HCT116 (cell line): ENCODE data around the gene KLHL20. TPM values are rescaled to one million over a fixed set of nuclear protein-coding genes. Genes with fewer than 3 reads are reported as not detected.

ENCODE experiments used
- ATAC-seq: fragments of 200-7000 bp; cut with Tn5 transposase; 2 replicates; pipeline ENCODE4 v1.9.1; 2020; ENCODE audit warnings: mild to moderate bottlenecking, moderate library complexity
- BruUV-seq: library from RNA; stranded (reverse); fragments of 400-500 nt; replicated peaks from 2 replicates; lab custom pipeline; 2021; lab: Mats Ljungman, UMichigan
- CTCF ChIA-PET: fragments of 300-600 bp; sonication (Branson Sonifier 250); formaldehyde crosslinking; loops from one replicate; lab custom pipeline; 2021; ENCODE audit warnings: antibody characterized with exemption; lab: Charles Lee
- POLR2A ChIA-PET: fragments of 300-600, 350-600 bp; sonication (Branson Sonifier 250); formaldehyde crosslinking; loops from one replicate; lab custom pipeline; 2021; ENCODE audit warnings: antibody characterized with exemption; lab: Charles Lee
- RAD21 ChIA-PET, 2 experiments: fragments of 300-600 bp; sonication (Branson Sonifier 250); formaldehyde crosslinking; loops; one replicate each; lab custom pipeline; 2023; ENCODE audit warnings: low total read pairs in 2 of 2; ENCODE audit not compliant: uncharacterized antibody in 2 of 2, unreplicated experiment in 2 of 2, low non-redundant PET in 1 of 2; lab: Charles Lee
- DNase-seq: peaks from one replicate; pipeline ENCODE4 v3.0.0-alpha.2; 2010; ENCODE audit warnings: low read depth, low spot score
- H2AFZ ChIP-seq: fragments of 200-600 bp; shearing (Covaris generic), sonication (generic); 2 replicates; pipeline ENCODE4 v1.6.1; 2017; ENCODE audit warnings: low read depth, mixed run types, mixed read lengths, antibody characterized with exemption, low read length; ENCODE audit not compliant: poor library complexity, severe bottlenecking
- H3K27ac ChIP-seq: 2 replicates; pipeline ENCODE4 v1.5.1; 2012; ENCODE audit warnings: low read depth, low read length
- H3K27me3 ChIP-seq: fragments of 200-600 bp; sonication (generic); 2 replicates; pipeline ENCODE4 v1.6.1; 2016; ENCODE audit warnings: mixed run types, low read length, mixed read lengths; ENCODE audit not compliant: insufficient read depth
- H3K36me3 ChIP-seq, 2 experiments: fragments of 200-500 bp in 1 of 2; fragments of 200-600 bp in 1 of 2; sonication (Bioruptor generic) in 1 of 2; sonication (generic) in 1 of 2; 2 replicates each; pipeline versions ENCODE4 v1.5.1 to v1.6.1; 2014 to 2016; ENCODE audit warnings: low read length in 2 of 2, inconsistent platforms in 1 of 2, mixed read lengths in 1 of 2, mixed run types in 1 of 2; ENCODE audit not compliant: insufficient read depth in 2 of 2, control insufficient read depth in 1 of 2
- H3K4me1 ChIP-seq, 2 experiments: fragments of 200-600 bp in 1 of 2; sonication (generic) in 1 of 2; 2 replicates each; pipeline versions ENCODE4 v1.5.1 to v1.6.1; 2012 to 2017; ENCODE audit warnings: low read length in 2 of 2, inconsistent platforms in 1 of 2, mild to moderate bottlenecking in 1 of 2, mixed read lengths in 1 of 2, mixed run types in 1 of 2, moderate library complexity in 1 of 2; ENCODE audit not compliant: insufficient read depth in 2 of 2, control insufficient read depth in 1 of 2
- H3K4me2 ChIP-seq: fragments of 200-600 bp; sonication (generic); 2 replicates; pipeline ENCODE4 v1.6.1; 2017; ENCODE audit warnings: mixed run types, low read length, mixed read lengths
- H3K4me3 ChIP-seq, 2 experiments: fragments of 200-600 bp in 1 of 2; sonication (generic) in 1 of 2; replicated peaks in 1 of 2; 2 replicates each; pipeline ENCODE4 v1.5.1; 2011 to 2016; ENCODE audit warnings: low read length in 2 of 2, control low read depth in 1 of 2, low read depth in 1 of 2, mild to moderate bottlenecking in 1 of 2, mixed read lengths in 1 of 2, mixed run types in 1 of 2
- H3K79me2 ChIP-seq: fragments of 200-600 bp; sonication (generic); 2 replicates; pipeline ENCODE4 v1.6.1; 2017; ENCODE audit warnings: mild to moderate bottlenecking, mixed run types, low read length, moderate library complexity, mixed read lengths; ENCODE audit not compliant: insufficient read depth
- H3K9ac ChIP-seq: fragments of 200-600 bp; sonication (generic); 2 replicates; pipeline ENCODE4 v1.6.1; 2016; ENCODE audit warnings: low read length, mixed read lengths
- H3K9me2 ChIP-seq: fragments of 200-600 bp; sonication (generic), shearing (Covaris generic); 2 replicates; pipeline ENCODE4 v1.6.1; 2017; ENCODE audit warnings: mixed run types, mild to moderate bottlenecking, moderate library complexity; ENCODE audit not compliant: insufficient read depth
- H3K9me3 ChIP-seq, 2 experiments: fragments of 200-500 bp in 1 of 2; fragments of 200-600 bp in 1 of 2; sonication (Bioruptor generic) in 1 of 2; sonication (generic) in 1 of 2; 2 replicates each; pipeline ENCODE4 v1.6.1; 2014 to 2017; ENCODE audit warnings: low read length in 2 of 2, mixed read lengths in 2 of 2, inconsistent platforms in 1 of 2, low read depth in 1 of 2, mild to moderate bottlenecking in 1 of 2, mixed run types in 1 of 2, moderate library complexity in 1 of 2; ENCODE audit not compliant: control insufficient read depth in 1 of 2, insufficient read depth in 1 of 2
- H4K20me1 ChIP-seq: fragments of 200-600 bp; sonication (generic), shearing (Covaris generic); 2 replicates; pipeline ENCODE4 v1.6.1; 2017; ENCODE audit warnings: mixed run types, mild to moderate bottlenecking, moderate library complexity; ENCODE audit not compliant: insufficient read depth
- ATF3 ChIP-seq: IDR thresholded peaks from 2 replicates; pipeline ENCODE4 v1.6.1; 2012
- CBX3 ChIP-seq: IDR thresholded peaks from 2 replicates; pipeline ENCODE4 v1.6.1; 2012; ENCODE audit warnings: low read depth
- CEBPB ChIP-seq: IDR thresholded peaks from 2 replicates; pipeline ENCODE4 v1.6.1; 2012; ENCODE audit warnings: low read depth
- EGR1 ChIP-seq: IDR thresholded peaks from 2 replicates; pipeline ENCODE4 v1.6.1; 2012; ENCODE audit warnings: low read depth
- ELF1 ChIP-seq: IDR thresholded peaks from 2 replicates; pipeline ENCODE4 v1.6.1; 2012; ENCODE audit warnings: low read depth, borderline replicate concordance
- EZH2 ChIP-seq: fragments of 200-600 bp; sonication (generic); IDR thresholded peaks from 2 replicates; pipeline ENCODE4 v1.6.1; 2017; ENCODE audit warnings: antibody characterized with exemption, mixed run types
- EZH2phosphoT487 ChIP-seq: fragments of 200-600 bp; IDR thresholded peaks from 2 replicates; pipeline ENCODE4 v1.6.1; 2018; ENCODE audit warnings: antibody characterized with exemption, borderline replicate concordance
- FOSL1 ChIP-seq: IDR thresholded peaks from 2 replicates; pipeline ENCODE4 v1.6.1; 2012; ENCODE audit warnings: low read depth
- MAX ChIP-seq: IDR thresholded peaks from 2 replicates; pipeline ENCODE4 v1.6.1; 2012
- POLR2AphosphoS5 ChIP-seq: IDR thresholded peaks from 2 replicates; pipeline ENCODE4 v1.6.1; 2011; ENCODE audit warnings: mild to moderate bottlenecking, low read depth, low read length, moderate library complexity
- RAD21 ChIP-seq: IDR thresholded peaks from 2 replicates; pipeline ENCODE4 v1.6.1; 2012; ENCODE audit warnings: low read depth, mild to moderate bottlenecking
- SP1 ChIP-seq: IDR thresholded peaks from 2 replicates; pipeline ENCODE4 v1.6.1; 2012; ENCODE audit warnings: low read depth
- SRF ChIP-seq: IDR thresholded peaks from 2 replicates; pipeline ENCODE4 v1.6.1; 2012; ENCODE audit warnings: low read depth
- YY1 ChIP-seq: IDR thresholded peaks from 2 replicates; pipeline ENCODE4 v1.6.1; 2011; ENCODE audit warnings: low read length, low read depth, moderate library complexity, mild to moderate bottlenecking; ENCODE audit not compliant: insufficient replicate concordance; ENCODE audit errors: extremely low read depth
- ZFX ChIP-seq: fragments of 450-650 bp; IDR thresholded peaks from 2 replicates; pipeline ENCODE4 v1.6.1; 2017
- intact Hi-C: fragments of 100-400 bp; cut with micrococcal nuclease; formaldehyde crosslinking; loops from 2 replicates; pipeline ENCODE4 v1.10.0; 2022
- total RNA-seq: library from RNA; stranded (reverse); gene quantifications from one replicate; pipeline ENCODE4 v1.2.1, GENCODE V29; 2021; ENCODE audit not compliant: unreplicated experiment

KLHL20 gene
- total RNA-seq, 1 experiment from 2014 or later: 16.2 TPM

GRCh38 chr1:173771560-173771959, 56.8 kb downstream of the KLHL20 start:
- TF ChIP-seq ELF1 (no peak), MAX (no peak), ATF3 (no peak), EZH2phosphoT487 (no peak), SRF (no peak), CEBPB (no peak), CBX3 (no peak), YY1 (no peak), EZH2 (no peak), POLR2AphosphoS5 (no peak), FOSL1 (no peak), SP1 (no peak), ZFX (no peak), EGR1 (no peak), RAD21 (no peak)
- TF ChIP-seq, all 23 proteins: peak for 0
- Histone ChIP-seq H3K4me3 (no peak overlapping the region), H3K9ac (no peak overlapping the region), H3K36me3 (no peaks in the 10 kb centered on the region), H3K4me2 (no peak overlapping the region), H3K4me1 (no peaks in the 10 kb centered on the region), H4K20me1 (no peaks in the 10 kb centered on the region), H3K79me2 (no peaks in the 10 kb centered on the region), H3K27ac (no peak overlapping the region), H2AFZ (no peak overlapping the region), H3K9me3 (no peaks in the 10 kb centered on the region), H3K9me2 (no peaks in the 10 kb centered on the region), H3K27me3 (no peaks in the 10 kb centered on the region)
- ATAC-seq (no peak), DNase-seq (no peak)
- BruUV-seq: no TSS peak
- intact Hi-C loops: loop anchor here (5.0 kb wide), 1 partner anchor 51 kb away; the partner anchor contains the start of genes CENPL and DARS2
- RAD21 ChIA-PET: no interaction called here
- CTCF ChIA-PET: no interaction called here
- POLR2A ChIA-PET: no interaction called here
